Ovary (tissue), 9 donors: Measurements from ENCODE around the gene PTPRN2. TPM values are rescaled to one million over a fixed set of nuclear protein-coding genes. Genes with fewer than 3 reads are reported as not detected.

ENCODE experiments used
- DNase-seq, 5 donors: peaks; one replicate each; pipeline ENCODE4 v3.0.0-alpha.2; 2019 to 2020
- H3K27ac ChIP-seq, 2 donors: fragments of 200-600 bp; one replicate each; pipeline versions ENCODE4 v1.5.1 to v1.8.0; 2019 to 2022
- H3K27me3 ChIP-seq: fragments of 200-600 bp; one replicate; pipeline ENCODE4 v1.8.0; 2022
- H3K36me3 ChIP-seq: fragments of 200-600 bp; sonication (generic); one replicate; pipeline ENCODE4 v1.5.1; 2019
- H3K4me1 ChIP-seq: one replicate; pipeline ENCODE4 v1.8.1; 2013; ENCODE audit warnings: mild to moderate bottlenecking, moderate library complexity; ENCODE audit not compliant: insufficient read depth
- H3K4me3 ChIP-seq: fragments of 200-600 bp; sonication (generic); one replicate; pipeline ENCODE4 v1.5.1; 2017
- H3K9me3 ChIP-seq, 2 donors: fragments of 200-600 bp in 1 of 2; sonication (generic) in 1 of 2; one replicate each; pipeline versions ENCODE4 v1.5.1 to v1.8.1; 2013 to 2019; ENCODE audit warnings: mild to moderate bottlenecking in 1 of 2, moderate library complexity in 1 of 2
- EP300 ChIP-seq: sonication (generic); formaldehyde crosslinking; IDR thresholded peaks from one replicate; pipeline ENCODE4 v1.6.1; 2017; ENCODE audit warnings: antibody characterized with exemption
- POLR2A ChIP-seq: fragments of 450-650 bp; IDR thresholded peaks from one replicate; pipeline ENCODE4 v1.6.1; 2017; ENCODE audit warnings: antibody characterized with exemption, mild to moderate bottlenecking, moderate library complexity
- WGBS, 3 donors: extraction: QIAGEN DNeasy Blood & Tissue Kit in 1 of 3; methylation state at CpG; one replicate each; pipeline versions ENCODE4 v1.1.5 to v1.1.7; 2013 to 2017; 5-methylcytosine and 5-hydroxymethylcytosine counted together
- intact Hi-C, 4 donors: fragments of 100-400 bp; cut with DNase I; formaldehyde crosslinking; loops; one replicate each; pipeline versions ENCODE4 v1.11.0 to v1.15.1; 2022 to 2023
- polyA plus RNA-seq, 2 donors: library from polyadenylated mRNA; stranded (reverse); fragments of 200-250 nt in 1 of 2; fragments of 350-450 nt in 1 of 2; fragmentation: Illumina TruSeq in 1 of 2; extraction: RNeasy Lipid Tissue Mini Kit (QIAGEN cat#74804) in 1 of 2; gene quantifications; one replicate each; pipeline ENCODE4 v1.2.3, GENCODE V29; 2013 to 2014
- total RNA-seq, 7 donors: library from RNA; depleted of rRNA in 2 of 7; stranded (reverse); fragments of >200 nt in 2 of 7; fragmentation: NEBNext Ultra II Directional in 3 of 7; extraction: Animal tissue kit (Norgen Biotek cat#: 25700) in 3 of 7; gene quantifications; one replicate each; pipeline versions ENCODE4 v1.1.0 to v1.2.4, GENCODE V29; 2016 to 2023
- TF ChIP-seq, protein P1 (sequence below), 3 donors: fragments of 450-650 bp in 2 of 3; fragments of 200-600 bp in 1 of 3; IDR thresholded peaks; one replicate each; pipeline versions ENCODE4 v1.5.1 to v1.8.0; 2016 to 2022; ENCODE audit warnings: antibody characterized with exemption in 3 of 3, mild to moderate bottlenecking in 1 of 3
- donor health status: DM: no; HTN: no; CAD: no; lungs with moderate emphysema.
- donor health status: DM: no; HTN: no; CAD: no.
- donor health status: Bipolar disorder and iron deficiency.
- donor health status: DM: yes; HTN: yes; CAD: no.
- donor health status: DM: no; HTN: no; CAD: no.
- donor health status: DM: yes; HTN: yes; CAD: no.

Gene PTPRN2
- total and polyA plus RNA-seq, 9 donors = 3.5 to 11.1 (median 5.9) TPM

DNA sequence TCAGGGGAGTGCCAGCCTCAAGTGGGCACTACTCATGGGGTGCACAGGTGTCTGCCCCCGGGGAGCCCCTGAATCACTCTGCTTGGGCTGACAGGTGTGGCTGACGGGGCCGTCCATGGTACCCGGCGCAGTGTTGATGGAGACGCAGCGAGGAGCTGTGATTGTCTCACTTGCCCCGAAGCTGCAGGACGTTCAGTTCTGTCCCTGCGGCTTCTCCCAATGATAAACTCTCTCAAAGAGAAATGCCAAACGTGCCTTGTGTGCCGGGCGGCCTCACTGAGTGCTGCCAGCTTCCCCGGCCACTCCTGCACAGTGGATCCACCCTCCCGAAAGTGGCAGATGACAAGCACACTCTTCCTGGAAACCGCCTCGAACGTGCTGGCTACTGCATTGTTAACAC, 1047.6 kb downstream of the PTPRN2 start:
- WGBS, 3 donors = 93 to 95% (median 94%) methylated on average over 18 of the region's 18 CpGs
- no peak for DNase-seq
- no peak for TF ChIP-seq POLR2A
- TF ChIP-seq, protein P1, sequence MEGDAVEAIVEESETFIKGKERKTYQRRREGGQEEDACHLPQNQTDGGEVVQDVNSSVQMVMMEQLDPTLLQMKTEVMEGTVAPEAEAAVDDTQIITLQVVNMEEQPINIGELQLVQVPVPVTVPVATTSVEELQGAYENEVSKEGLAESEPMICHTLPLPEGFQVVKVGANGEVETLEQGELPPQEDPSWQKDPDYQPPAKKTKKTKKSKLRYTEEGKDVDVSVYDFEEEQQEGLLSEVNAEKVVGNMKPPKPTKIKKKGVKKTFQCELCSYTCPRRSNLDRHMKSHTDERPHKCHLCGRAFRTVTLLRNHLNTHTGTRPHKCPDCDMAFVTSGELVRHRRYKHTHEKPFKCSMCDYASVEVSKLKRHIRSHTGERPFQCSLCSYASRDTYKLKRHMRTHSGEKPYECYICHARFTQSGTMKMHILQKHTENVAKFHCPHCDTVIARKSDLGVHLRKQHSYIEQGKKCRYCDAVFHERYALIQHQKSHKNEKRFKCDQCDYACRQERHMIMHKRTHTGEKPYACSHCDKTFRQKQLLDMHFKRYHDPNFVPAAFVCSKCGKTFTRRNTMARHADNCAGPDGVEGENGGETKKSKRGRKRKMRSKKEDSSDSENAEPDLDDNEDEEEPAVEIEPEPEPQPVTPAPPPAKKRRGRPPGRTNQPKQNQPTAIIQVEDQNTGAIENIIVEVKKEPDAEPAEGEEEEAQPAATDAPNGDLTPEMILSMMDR (IDR thresholded peaks at IDR 0.05) = no peak
- no peak for TF ChIP-seq EP300
- H3K4me3 ChIP-seq = no peak overlapping the region
- no peaks in the 10 kb centered on the region for H3K4me1 ChIP-seq
- no peaks in the 10 kb centered on the region for H3K9me3 ChIP-seq
- intact Hi-C loops = no loop called here
- H3K27me3 ChIP-seq = no peaks in the 10 kb centered on the region
- H3K27ac ChIP-seq = no peak overlapping the region
- no peaks in the 10 kb centered on the region for H3K36me3 ChIP-seq

DNA sequence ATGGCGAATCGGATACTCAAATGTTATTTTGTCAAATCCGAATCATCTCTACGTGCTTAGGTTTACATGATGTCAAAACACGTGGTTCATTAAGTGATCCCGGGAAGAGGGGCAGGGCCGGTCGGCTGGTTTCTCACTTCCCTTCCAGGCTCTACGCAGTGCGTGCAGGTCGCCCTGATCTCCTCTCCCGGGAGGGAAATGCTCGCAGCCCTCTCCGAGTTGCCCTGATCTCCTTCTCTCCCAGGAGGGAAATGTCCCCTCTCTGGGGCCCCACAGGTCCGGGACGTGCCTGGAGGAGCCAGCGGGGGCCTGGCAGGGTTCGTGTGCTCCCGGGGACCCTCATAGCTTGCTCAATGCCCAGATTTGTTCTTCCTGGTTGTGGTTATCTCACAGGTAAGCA, 1048.1 kb downstream of the PTPRN2 start:
- intact Hi-C loops = no loop called here
- Histone ChIP-seq H3K4me1 (no peaks in the 10 kb centered on the region), H3K27ac (no peak overlapping the region), H3K4me3 (no peak overlapping the region), H3K9me3 (no peaks in the 10 kb centered on the region), H3K27me3 (no peaks in the 10 kb centered on the region), H3K36me3 (no peaks in the 10 kb centered on the region)
- DNase-seq = no peak
- WGBS, 3 donors = 91 to 94% (median 92%) methylated on average over 19 of the region's 19 CpGs
- TF ChIP-seq EP300 = no peak
- TF ChIP-seq, protein P1 (IDR thresholded peaks at IDR 0.05) = no peak
- no peak for TF ChIP-seq POLR2A

DNA sequence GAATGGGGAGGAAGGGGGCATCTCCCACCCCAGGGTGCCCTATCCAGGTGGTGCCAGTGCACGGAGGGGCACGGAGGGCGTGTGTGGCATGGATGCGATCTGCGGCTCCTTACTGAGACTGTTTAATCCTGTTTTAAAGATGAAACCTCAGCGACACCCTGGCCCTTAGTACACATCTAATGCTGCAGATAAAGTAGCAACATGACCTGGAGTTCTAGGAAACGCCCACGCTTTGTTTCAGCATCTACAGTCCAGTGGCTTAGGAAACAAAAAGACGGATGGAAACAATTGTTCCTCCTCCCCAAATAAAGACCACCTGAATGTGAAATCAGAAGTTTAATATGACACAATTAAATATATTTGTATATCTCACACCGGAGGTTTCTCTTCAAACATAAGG, 1048.9 kb downstream of the PTPRN2 start:
- no peak overlapping the region for H3K4me3 ChIP-seq
- 92 to 94% (median 93%) methylated on average over 10 of the region's 10 CpGs for WGBS, 3 donors
- H3K36me3 ChIP-seq = no peaks in the 10 kb centered on the region
- H3K9me3 ChIP-seq = no peaks in the 10 kb centered on the region
- H3K4me1 ChIP-seq = no peaks in the 10 kb centered on the region
- no peak for DNase-seq
- intact Hi-C loops = no loop called here
- TF ChIP-seq POLR2A (no peak), EP300 (no peak)
- TF ChIP-seq, protein P1 (IDR thresholded peaks at IDR 0.05) = no peak
- H3K27ac ChIP-seq = no peak overlapping the region
- no peaks in the 10 kb centered on the region for H3K27me3 ChIP-seq

DNA sequence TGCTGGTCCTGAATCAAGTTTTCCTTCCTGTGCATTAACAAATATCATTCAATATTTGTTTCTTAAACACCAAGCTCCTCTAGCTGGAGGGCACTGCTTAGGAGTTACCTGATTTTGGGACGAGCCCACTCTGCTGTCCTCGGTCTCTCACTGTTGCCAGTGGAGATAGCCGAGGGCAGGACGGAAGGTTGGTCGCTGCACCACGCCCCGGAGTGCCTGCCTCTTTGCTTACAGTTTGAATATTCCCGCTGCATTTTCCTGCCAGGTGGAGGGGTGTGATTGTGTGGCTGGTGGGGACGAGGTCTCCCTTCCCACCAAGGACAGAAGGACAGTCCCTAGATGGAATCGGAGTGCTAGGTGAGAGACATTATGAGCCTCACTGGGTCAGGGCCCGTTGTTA, 1049.3 kb downstream of the PTPRN2 start:
- Histone ChIP-seq H3K36me3 (no peaks in the 10 kb centered on the region), H3K4me1 (no peaks in the 10 kb centered on the region), H3K27me3 (no peaks in the 10 kb centered on the region), H3K9me3 (no peaks in the 10 kb centered on the region), H3K27ac (no peak overlapping the region), H3K4me3 (no peak overlapping the region)
- intact Hi-C loops = no loop called here
- 92 to 95% (median 92%) methylated on average over 11 of the region's 11 CpGs for WGBS, 3 donors
- TF ChIP-seq, protein P1 (IDR thresholded peaks at IDR 0.05) = no peak
- no peak for TF ChIP-seq EP300
- no peak for TF ChIP-seq POLR2A
- DNase-seq = no peak

DNA sequence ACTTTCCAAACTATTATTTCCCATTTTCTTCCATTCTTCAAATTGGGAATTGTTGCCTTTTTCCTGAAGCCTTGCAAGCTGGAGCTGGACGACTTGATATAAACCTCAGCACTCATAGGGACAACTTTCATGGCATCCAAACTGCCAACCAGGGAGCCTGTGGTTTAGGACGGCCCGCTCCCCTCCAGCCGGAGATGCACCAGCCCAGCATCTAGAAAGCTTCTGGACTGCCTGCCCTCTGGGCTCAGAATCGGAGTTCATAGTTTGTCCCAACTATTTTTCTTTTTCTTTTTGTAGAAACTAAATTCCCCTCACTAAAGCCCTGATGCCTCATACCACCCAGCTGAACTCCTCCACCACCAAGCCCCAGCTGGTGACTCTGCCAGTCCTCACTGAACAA, 1050.6 kb downstream of the PTPRN2 start:
- intact Hi-C loops = no loop called here
- H3K9me3 ChIP-seq = no peaks in the 10 kb centered on the region
- no peaks in the 10 kb centered on the region for H3K27me3 ChIP-seq
- TF ChIP-seq POLR2A = no peak
- TF ChIP-seq, protein P1 (IDR thresholded peaks at IDR 0.05) = no peak
- no peak for TF ChIP-seq EP300
- H3K4me1 ChIP-seq = no peaks in the 10 kb centered on the region
- no peaks in the 10 kb centered on the region for H3K36me3 ChIP-seq
- H3K4me3 ChIP-seq = no peak overlapping the region
- WGBS, 3 donors = 93% methylated on average over 5 of the region's 5 CpGs
- no peak overlapping the region for H3K27ac ChIP-seq
- no peak for DNase-seq
